Astrocyte of the hippocampus (primary cell): ENCODE data around the gene REG1B.
A peak's percentile ranks its signal among the peaks of the same experiment; 100 is the strongest.
"Not testable (repeated sequence)": the region's sequence is repeated elsewhere in the genome, so short reads cannot be mapped to it uniquely, and the experiment has no call there.

Experiments used
- DNase-seq: peaks from one replicate; pipeline ENCODE4 v3.0.0; 2011; ENCODE audit warnings: low read depth, low spot score

Gene REG1B

GRCh38 chr2:79084495-79085135 is 3.2 kb downstream of the REG1B start:
- DNase-seq: no peak

DNA sequence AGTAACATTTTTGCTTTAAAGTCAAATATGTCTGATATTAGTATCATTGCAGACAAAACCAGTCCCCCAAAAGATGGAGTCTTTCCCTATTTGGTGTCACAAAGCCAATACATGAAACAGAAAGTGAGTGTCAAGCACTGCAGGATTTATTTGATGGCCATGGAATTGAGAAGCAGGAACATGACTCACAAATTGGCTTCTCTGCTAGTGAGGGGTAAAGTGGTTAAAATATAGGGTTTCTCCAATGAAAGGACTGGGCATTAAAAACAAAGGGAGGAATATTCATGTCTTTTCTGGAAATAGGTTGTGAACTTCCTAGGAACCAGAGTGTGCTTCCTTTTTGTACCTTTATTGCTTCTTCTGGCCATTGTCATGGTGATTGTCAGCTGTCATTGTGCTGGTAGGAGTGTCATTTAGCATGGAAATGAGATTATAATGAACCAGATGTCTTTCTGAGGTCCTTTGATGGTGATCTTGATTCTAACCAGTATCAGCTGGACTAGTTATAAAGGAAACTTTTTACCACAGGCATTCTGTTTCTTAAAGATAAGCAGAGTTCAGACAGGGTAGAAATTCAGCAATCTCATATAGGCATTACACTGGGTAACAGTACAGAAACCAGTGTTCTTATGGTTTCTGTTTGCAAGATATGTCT is 4.1 kb downstream of the REG1B start:
- no peak for DNase-seq

- DNase-seq: no peak
These were observed 4.8 kb downstream of the REG1B start for GRCh38 chr2:79082987-79083386.

- no peak for DNase-seq
These were observed 16.7 kb downstream of the REG1B start for GRCh38 chr2:79071078-79071477.

- no peak for DNase-seq
These were observed 22.6 kb downstream of the REG1B start for GRCh38 chr2:79065201-79065600.

DNA sequence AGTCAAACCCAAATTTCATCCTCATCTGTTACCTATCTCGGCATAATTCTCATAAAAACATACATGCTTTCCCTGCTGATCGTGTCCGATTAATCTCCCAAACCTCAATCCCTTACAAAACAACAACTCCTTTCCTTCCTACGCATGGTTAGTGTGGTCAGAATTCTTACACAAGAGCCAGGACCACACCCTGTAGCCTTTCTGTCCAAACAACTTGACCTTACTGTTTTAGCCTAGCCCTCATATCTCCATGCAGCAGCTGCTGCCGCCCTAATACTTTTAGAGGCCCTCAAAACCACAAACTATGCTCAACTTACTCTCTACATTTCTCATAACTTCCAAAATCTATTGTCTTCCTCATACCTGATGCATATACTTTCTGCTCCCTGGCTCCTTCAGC is 33.0 kb downstream of the REG1B start:
- not testable (repeated sequence) for DNase-seq

- peak; percentile 3 for DNase-seq
These were observed 34.3 kb downstream of the REG1B start for GRCh38 chr2:79053486-79053885.

GRCh38 chr2:79041032-79041448 is 46.8 kb downstream of the REG1B start:
- DNase-seq: peak; percentile 16

DNA sequence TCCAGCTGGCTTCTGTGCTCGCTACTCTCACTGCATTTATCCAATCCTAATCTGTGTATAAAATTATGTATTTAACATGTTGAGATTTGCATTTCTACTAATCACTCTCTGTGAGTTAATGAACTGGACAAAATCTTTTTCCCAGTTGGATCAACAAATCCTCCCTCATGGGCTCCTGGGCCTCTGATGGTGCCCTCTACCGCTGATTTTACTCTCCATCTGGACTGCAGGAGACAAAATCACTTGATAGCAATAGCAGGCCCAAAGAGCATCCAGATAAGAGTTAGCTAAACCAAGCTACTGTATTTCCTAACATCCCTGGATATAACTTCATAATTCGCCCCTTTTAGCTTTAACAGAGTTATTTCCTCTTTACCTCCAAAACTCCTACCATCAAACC is 47.8 kb downstream of the REG1B start:
- no peak for DNase-seq
